PC-3 (cell line): Measurements from ENCODE around the gene KCNB1. TPM values are rescaled to one million over a fixed set of nuclear protein-coding genes. Genes with fewer than 3 reads are reported as not detected.

Source experiments
- ATAC-seq: fragments of 200-7000 bp; cut with Tn5 transposase; 2 replicates; pipeline ENCODE4 v1.9.1; 2020; ENCODE audit warnings: mild to moderate bottlenecking, moderate library complexity
- BruUV-seq: library from RNA; stranded (reverse); fragments of 400-500 nt; replicated peaks from 2 replicates; lab custom pipeline; 2021; lab: Mats Ljungman, UMichigan
- CTCF ChIA-PET: fragments of 300-600 bp; sonication (Branson Sonifier 250); formaldehyde crosslinking; loops from one replicate; lab custom pipeline; 2022; ENCODE audit warnings: antibody characterized with exemption; lab: Charles Lee
- POLR2A ChIA-PET: fragments of 300-600 bp; sonication (Branson Sonifier 250); formaldehyde crosslinking; loops from one replicate; lab custom pipeline; 2022; ENCODE audit warnings: antibody characterized with exemption; ENCODE audit not compliant: unreplicated experiment; lab: Charles Lee
- DNase-seq: peaks from one replicate; pipeline ENCODE4 v3.0.0-alpha.2; 2015
- H2AFZ ChIP-seq: fragments of 300-600 bp; sonication (generic); 2 replicates; pipeline ENCODE4 v1.6.0; 2016; ENCODE audit warnings: antibody characterized with exemption, low read length
- H3F3A ChIP-seq: fragments of 300-600 bp; sonication (generic); one replicate; pipeline ENCODE4 v1.6.0; 2017; ENCODE audit warnings: antibody characterized with exemption, low read length, control low read depth, mild to moderate bottlenecking; ENCODE audit not compliant: unreplicated experiment
- H3K27ac ChIP-seq: fragments of 300-600 bp; sonication (generic); 2 replicates; pipeline ENCODE4 v1.5.1; 2016; ENCODE audit warnings: mild to moderate bottlenecking, low read length
- H3K27me3 ChIP-seq: fragments of 300-600 bp; sonication (generic); 2 replicates; pipeline ENCODE4 v1.6.1; 2016; ENCODE audit warnings: low read length, mixed read lengths
- H3K36me3 ChIP-seq: fragments of 300-600 bp; sonication (generic); 2 replicates; pipeline ENCODE4 v1.6.1; 2016; ENCODE audit warnings: low read depth, mixed run types, low read length, mixed read lengths
- H3K4me1 ChIP-seq: fragments of 300-600 bp; sonication (generic); 2 replicates; pipeline ENCODE4 v1.5.1; 2016; ENCODE audit warnings: low read length; ENCODE audit not compliant: insufficient read depth
- H3K4me2 ChIP-seq: fragments of 300-600 bp; sonication (generic); 2 replicates; pipeline ENCODE4 v1.6.0; 2016; ENCODE audit warnings: low read length
- H3K4me3 ChIP-seq: fragments of 300-600 bp; sonication (generic); 2 replicates; pipeline ENCODE4 v1.5.1; 2016; ENCODE audit warnings: mild to moderate bottlenecking, low read length, mixed read lengths
- H3K79me2 ChIP-seq: fragments of 300-600 bp; sonication (generic); 2 replicates; pipeline ENCODE4 v1.6.1; 2017; ENCODE audit warnings: low read length, mixed read lengths
- H3K9ac ChIP-seq: fragments of 300-600 bp; sonication (generic); 2 replicates; pipeline ENCODE4 v1.6.0; 2016; ENCODE audit warnings: mild to moderate bottlenecking, low read length
- H3K9me2 ChIP-seq: fragments of 300-600 bp; sonication (generic); replicated peaks from 2 replicates; pipeline ENCODE4 v1.6.1; 2016; ENCODE audit warnings: mixed run types, low read length, mixed read lengths
- H3K9me3 ChIP-seq: fragments of 300-600 bp; sonication (generic); 2 replicates; pipeline ENCODE4 v1.6.1; 2016; ENCODE audit warnings: low read length, mixed read lengths
- H4K20me1 ChIP-seq: fragments of 300-600 bp; sonication (generic); 2 replicates; pipeline ENCODE4 v1.6.1; 2016; ENCODE audit warnings: low read length, mixed read lengths
- CTCF ChIP-seq: fragments of 300-600 bp; sonication (generic); conservative IDR thresholded peaks from 2 replicates; pipeline ENCODE4 v1.5.1; 2017; ENCODE audit warnings: antibody characterized with exemption, low read depth, mild to moderate bottlenecking, low read length
- EZH2 ChIP-seq: fragments of 300-600 bp; sonication (generic); IDR thresholded peaks from one replicate; pipeline ENCODE4 v1.6.1; 2017; ENCODE audit warnings: antibody characterized with exemption, mild to moderate bottlenecking, low read length; ENCODE audit not compliant: unreplicated experiment
- EZH2phosphoT487 ChIP-seq: fragments of 300-600 bp; sonication (generic); IDR thresholded peaks from 2 replicates; pipeline ENCODE4 v1.6.1; 2018; ENCODE audit warnings: mild to moderate bottlenecking, antibody characterized with exemption, low read length, borderline replicate concordance
- intact Hi-C: fragments of 100-400 bp; cut with micrococcal nuclease; formaldehyde crosslinking; loops from 2 replicates; pipeline ENCODE4 v1.9.0; 2023
- total RNA-seq: library from RNA; depleted of rRNA; stranded (reverse); fragments of >200 nt; gene quantifications from 2 replicates; pipeline ENCODE4 v1.2.3, GENCODE V29; 2014

KCNB1 gene
- total RNA-seq, 1 experiment from 2014 or later: 0.04 TPM

GRCh38 chr20:49496043-49496442 lies 13.6 kb upstream of the KCNB1 start:
- Histone ChIP-seq H3K79me2 (no peaks in the 10 kb centered on the region), H3K9me2 (no peaks in the 10 kb centered on the region), H3K9me3 (no peaks in the 10 kb centered on the region), H3K4me1 (no peaks in the 10 kb centered on the region), H3K36me3 (no peaks in the 10 kb centered on the region), H4K20me1 (no peaks in the 10 kb centered on the region), H3K27me3 (peaks cover 41% of the 10 kb centered on the region), H3K27ac (no peak overlapping the region), H3K4me2 (no peak overlapping the region), H3F3A (no peaks in the 10 kb centered on the region), H2AFZ (no peak overlapping the region), H3K4me3 (no peak overlapping the region), H3K9ac (no peak overlapping the region)
- ChIA-PET POLR2A (no interaction called here), CTCF (no interaction called here)
- no peak for ATAC-seq
- DNase-seq: no peak
- intact Hi-C loops: no loop called here
- TF ChIP-seq EZH2: no peak
- no peak for TF ChIP-seq EZH2phosphoT487
- no peak for TF ChIP-seq CTCF
- no TSS peak for BruUV-seq

- ChIA-PET CTCF (no interaction called here), POLR2A (no interaction called here)
- no peak for TF ChIP-seq EZH2phosphoT487
- no TSS peak for BruUV-seq
- H3K4me2 ChIP-seq: no peak overlapping the region
- peaks cover 38% of the 10 kb centered on the region for H3K27me3 ChIP-seq
- peak; percentile 52 for DNase-seq
- H3K36me3 ChIP-seq: no peaks in the 10 kb centered on the region
- no peaks in the 10 kb centered on the region for H3K9me3 ChIP-seq
- H3K4me1 ChIP-seq: peaks cover 5% of the 10 kb centered on the region; the same call in 1 of the 2 replicates
- peak; percentile 78 for ATAC-seq
- no peaks in the 10 kb centered on the region for H3F3A ChIP-seq
- H2AFZ ChIP-seq: no peak overlapping the region
- H3K27ac ChIP-seq: no peak overlapping the region
- H3K4me3 ChIP-seq: no peak overlapping the region
- H4K20me1 ChIP-seq: no peaks in the 10 kb centered on the region
- no peak overlapping the region for H3K9ac ChIP-seq
- no peaks in the 10 kb centered on the region for H3K9me2 ChIP-seq
- intact Hi-C loops: no loop called here
- H3K79me2 ChIP-seq: no peaks in the 10 kb centered on the region
These were observed 8.2 kb upstream of the KCNB1 start for GRCh38 chr20:49490689-49491088.

- POLR2A ChIA-PET: no interaction called here
- CTCF ChIA-PET: no interaction called here
- intact Hi-C loops: no loop called here
These were observed 7.2 kb upstream of the KCNB1 start for GRCh38 chr20:49489688-49490087.

More at GRCh38 chr20:49489688-49490087, 7.2 kb upstream of the KCNB1 start:
- no TSS peak for BruUV-seq
- Histone ChIP-seq H3K4me1 (peaks cover 5% of the 10 kb centered on the region; the same call in 1 of the 2 replicates), H3K4me2 (no peak overlapping the region), H3K4me3 (no peak overlapping the region), H3F3A (no peaks in the 10 kb centered on the region), H3K9ac (no peak overlapping the region), H3K36me3 (no peaks in the 10 kb centered on the region), H3K9me2 (no peaks in the 10 kb centered on the region), H3K79me2 (no peaks in the 10 kb centered on the region), H3K27ac (no peak overlapping the region), H4K20me1 (no peaks in the 10 kb centered on the region), H3K27me3 (peaks cover 30% of the 10 kb centered on the region), H3K9me3 (no peaks in the 10 kb centered on the region), H2AFZ (no peak overlapping the region)
- ATAC-seq (no peak), DNase-seq (no peak)
- TF ChIP-seq EZH2phosphoT487 (no peak), EZH2 (no peak), CTCF (no peak)
